NCI-H2227 (cell line): ENCODE measurements around the gene C5orf63.
A peak's percentile ranks its signal among the peaks of the same experiment; 100 is the strongest.
"Not testable (repeated sequence)": the region's sequence is repeated elsewhere in the genome, so short reads cannot be mapped to it uniquely, and the experiment has no call there.

ENCODE experiments used
- DNase-seq: peaks from one replicate; lab custom pipeline; 2025; ENCODE audit not compliant: unreplicated experiment; lab: John Stamatoyannopoulos, UW

C5orf63 gene

GRCh38 chr5:127076315-127077129 lies 3.2 kb upstream of the C5orf63 start:
- DNase-seq, result peak; percentile 15

DNA sequence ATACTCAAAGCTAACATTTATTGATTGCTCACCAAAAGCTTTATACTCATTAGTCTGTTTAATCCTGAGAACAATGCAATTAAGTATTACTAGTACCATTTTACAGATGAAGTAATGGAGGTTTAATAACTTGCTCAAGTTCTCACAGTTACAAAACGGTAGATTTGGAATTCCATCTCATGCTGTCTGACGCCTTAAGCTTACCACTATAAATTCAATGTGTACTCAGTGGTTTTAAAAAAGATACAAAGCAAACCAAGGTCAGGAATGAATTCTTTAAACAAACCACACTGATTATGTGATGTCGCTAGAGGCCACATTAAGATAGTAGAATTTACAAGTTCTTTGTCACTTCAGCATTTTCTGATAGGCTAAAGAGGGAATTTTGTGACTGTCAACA lies 1.2 kb upstream of the C5orf63 start:
- no peak for DNase-seq

- no peak for DNase-seq
Measured at GRCh38 chr5:127070243-127070642, 3.1 kb downstream of the C5orf63 start.

DNA sequence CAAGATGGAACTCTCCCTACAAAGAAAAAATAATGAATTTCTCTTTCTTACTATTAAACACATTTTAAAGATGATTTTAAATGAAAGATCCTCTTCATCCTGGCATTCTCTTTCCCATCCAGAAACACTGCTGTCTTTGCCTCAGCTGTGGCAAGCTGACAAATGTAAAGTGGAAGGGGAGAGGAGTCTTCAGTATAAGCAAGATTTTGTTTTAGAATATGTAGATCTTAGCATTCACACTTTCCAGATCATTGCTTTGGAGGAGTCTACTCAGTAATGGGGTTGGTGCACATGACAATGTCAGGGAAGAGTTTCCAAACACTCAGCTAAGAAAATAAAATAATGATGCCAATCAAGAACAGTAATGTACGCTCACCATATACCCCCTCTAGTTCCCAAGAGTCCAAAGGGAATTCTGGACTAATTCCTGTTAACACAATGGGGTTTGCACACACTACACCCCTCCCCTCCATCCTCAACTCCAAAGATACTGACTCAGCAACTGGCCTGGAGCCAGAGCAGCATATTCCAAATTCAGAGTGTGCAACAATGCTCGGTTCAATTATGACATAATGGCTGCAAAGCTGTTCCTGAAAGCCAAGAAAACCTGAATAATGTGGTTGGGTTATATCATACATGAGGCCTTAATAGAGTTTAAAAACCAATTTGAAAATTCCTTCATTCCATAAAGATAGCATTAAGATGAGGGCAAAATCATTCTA lies 4.6 kb downstream of the C5orf63 start:
- DNase-seq, result no peak

DNA sequence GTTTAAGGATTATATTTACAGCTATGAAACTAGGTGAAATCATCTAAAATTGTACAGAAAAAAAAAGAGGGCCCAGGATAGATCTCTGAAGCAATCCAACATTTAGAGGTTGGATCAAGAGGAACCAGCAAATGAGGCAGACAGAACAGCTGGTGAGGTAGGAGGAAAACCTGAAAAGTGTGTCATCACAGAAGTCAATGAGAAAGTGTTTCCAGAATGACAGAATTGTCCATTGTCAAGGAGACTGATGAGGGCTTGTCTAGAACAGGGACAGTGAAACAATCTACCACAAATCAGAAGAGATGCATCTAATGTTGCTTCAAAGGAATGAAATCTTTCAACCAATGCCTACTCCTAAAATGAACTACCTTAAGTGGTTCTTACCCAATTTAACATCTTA lies 6.6 kb downstream of the C5orf63 start:
- no peak for DNase-seq

DNA sequence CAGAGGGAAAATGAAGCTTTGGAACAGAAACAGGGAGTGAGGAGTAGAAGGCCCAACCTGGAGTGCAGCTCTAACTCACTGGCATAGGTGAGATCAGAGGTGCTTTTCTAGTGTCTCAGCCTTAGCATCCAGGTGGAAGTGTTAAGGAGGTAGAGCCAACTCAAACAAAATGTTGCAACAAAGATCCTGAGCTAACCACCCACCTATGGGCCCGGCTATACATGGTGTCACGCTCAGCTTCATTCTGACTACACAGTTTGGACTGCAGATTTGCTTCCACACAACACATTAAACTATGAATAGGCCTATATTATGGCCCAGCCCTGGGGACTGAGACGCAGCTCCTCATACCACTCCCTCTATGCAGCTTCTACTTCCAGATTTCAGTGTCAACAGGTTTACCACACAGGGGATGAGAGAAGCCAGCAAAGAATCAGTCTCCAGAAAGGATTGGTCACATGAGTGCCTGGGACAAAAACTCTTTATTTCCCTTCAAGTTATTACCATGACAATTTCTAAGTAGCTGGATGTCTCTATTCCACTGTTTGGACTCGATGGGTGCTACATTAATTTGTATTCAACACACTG lies 9.0 kb downstream of the C5orf63 start:
- DNase-seq, result no peak

DNA sequence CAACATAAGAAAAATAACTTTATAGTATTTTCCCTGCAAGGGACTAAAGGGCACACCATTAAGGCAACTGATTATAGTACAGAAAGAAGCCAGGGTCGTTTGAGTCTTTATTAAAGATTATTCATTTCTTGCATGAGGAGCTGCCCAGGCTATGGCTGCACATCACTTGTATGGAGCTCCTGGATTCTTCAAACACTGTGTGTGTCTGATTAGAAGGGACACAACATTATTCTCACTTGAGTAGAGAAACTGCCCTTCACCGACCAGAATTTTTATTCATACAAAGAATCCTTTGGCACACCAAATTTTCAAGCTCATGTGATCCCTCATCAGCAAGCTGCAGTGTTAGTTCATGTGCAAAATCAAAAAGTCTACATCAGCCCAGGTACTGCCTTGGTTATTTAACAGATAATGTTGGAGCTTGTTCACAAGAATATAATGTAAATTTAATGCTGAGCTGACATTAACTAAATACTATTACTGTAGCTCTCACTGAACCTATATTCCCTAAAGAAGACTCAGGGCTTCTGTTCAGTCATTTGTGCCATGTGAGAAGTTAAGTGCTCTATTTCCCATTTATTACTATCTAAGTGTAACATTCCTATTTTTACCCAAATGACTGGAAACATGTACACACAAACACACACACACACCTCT lies 9.9 kb downstream of the C5orf63 start:
- no peak for DNase-seq

- no peak for DNase-seq
Measured at GRCh38 chr5:127061956-127062355, 11.3 kb downstream of the C5orf63 start.

DNA sequence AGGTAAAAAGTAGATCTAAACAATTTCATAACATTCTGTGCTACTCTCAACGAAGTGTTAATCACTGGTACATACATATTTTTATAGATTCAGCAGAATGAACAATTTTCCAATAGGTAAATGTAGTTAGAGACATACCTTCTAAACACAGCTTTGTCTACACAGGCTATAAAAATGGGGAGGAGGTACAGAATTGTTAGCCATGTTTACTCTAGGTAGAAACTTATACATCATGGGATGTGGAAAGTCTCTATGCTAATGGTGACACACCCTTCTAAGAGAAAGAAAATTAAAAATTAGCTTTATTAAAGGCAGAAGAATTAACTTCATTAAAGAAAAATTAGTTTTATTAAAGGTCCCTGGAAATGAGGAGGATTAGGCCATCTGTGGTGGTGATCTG lies 11.8 kb downstream of the C5orf63 start:
- no peak for DNase-seq

DNA sequence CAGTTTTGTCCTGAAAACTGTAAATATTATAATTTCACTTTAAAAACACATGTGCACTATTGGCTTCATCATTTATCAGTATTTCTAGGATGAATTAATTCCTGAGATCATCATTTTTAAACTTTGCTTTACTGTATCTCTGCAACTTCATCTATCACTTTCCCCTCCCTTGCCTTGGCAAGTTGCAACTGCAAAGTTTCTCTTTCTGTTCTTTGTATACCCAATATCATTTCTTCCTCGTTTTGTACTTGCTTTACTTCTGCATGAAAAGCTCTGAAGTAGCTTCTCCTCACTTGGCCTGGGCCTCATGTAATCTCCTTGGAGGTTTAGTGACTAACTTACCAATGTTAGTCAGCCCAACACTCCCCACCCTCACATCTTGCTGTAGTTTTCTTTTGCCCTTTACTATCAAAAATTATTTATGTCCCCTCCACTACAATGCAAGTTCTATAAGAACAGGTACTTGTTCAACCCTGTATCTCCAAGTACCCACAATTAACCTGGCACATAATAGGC lies 12.8 kb downstream of the C5orf63 start:
- no peak for DNase-seq

GRCh38 chr5:127056896-127057295 lies 16.4 kb downstream of the C5orf63 start:
- no peak for DNase-seq

DNA sequence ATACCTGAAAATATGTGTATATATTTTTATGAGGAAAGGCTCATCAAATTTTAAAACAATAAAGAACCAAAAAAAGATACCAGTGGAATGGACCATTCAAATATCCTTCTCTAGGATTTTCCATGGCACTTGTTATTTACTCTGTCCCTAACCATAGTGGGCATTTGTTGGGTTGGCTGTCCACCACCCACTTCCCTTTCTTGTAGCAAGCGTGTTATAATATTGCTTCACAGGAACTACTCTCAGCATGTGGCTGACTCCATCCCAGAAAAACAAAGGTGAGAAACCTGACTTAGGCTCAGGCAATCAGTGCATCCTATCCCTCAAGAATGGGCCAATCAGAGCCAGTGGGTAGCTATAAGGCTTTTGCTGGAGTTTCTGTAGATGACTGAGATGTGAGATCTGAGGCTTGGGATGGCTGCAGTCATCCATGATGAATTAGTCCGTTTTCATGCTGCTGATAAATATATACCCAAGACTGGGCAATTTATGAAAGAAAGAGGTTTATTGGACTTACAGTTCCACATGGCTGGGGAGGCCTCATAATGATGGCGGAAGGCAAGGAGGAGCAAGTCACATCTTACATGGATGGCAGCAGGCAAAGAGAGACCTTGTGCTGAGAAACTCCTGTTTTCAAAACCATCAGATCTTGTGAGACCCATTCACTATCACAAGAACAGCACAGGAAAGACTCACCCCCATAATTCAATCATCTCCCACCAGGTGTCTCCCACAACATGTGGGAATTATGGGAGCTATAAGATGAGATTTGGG lies 17.2 kb downstream of the C5orf63 start:
- DNase-seq, result no peak

GRCh38 chr5:127053551-127053950 lies 19.8 kb downstream of the C5orf63 start:
- DNase-seq, result not testable (repeated sequence)

GRCh38 chr5:127053049-127053448 lies 20.3 kb downstream of the C5orf63 start:
- DNase-seq, result no peak

GRCh38 chr5:127051591-127051990 lies 21.7 kb downstream of the C5orf63 start:
- DNase-seq, result no peak

DNA sequence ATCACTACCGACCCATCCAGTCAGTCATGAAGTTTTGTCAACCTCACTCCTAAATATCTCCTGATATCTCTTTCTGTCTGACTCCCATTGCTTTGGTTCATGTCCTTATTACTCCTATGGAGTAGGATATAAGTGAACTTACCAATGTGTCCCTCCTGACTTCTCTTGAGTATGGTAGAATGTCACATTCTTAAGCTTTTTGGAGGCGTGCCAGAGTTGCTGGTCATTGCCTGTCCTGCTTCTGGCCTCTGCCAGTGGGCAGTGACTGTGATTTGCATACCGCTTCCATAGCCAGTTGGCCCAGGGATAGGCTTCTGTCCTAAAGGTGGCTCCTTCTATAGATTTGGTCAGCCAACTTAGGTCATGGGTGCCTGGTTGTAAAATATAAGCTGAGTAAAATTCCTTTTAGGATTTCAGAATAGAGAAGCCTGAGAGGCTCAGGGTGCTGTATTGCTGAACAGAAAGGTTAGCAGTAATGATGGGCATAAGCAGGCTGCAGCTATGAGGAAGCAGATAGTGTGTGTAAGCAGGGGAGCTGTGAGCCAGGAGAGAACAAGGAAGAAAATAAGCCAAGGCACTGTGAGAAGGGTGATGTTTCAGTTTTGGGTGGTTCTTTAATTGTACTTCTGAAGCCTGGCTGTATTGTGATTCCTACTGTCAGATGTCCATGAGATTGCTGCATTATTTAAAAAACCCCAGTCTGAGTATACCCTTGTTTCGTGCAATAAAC lies 26.8 kb downstream of the C5orf63 start:
- DNase-seq, result no peak

GRCh38 chr5:127042593-127042992 lies 30.7 kb downstream of the C5orf63 start:
- DNase-seq, result no peak

DNA sequence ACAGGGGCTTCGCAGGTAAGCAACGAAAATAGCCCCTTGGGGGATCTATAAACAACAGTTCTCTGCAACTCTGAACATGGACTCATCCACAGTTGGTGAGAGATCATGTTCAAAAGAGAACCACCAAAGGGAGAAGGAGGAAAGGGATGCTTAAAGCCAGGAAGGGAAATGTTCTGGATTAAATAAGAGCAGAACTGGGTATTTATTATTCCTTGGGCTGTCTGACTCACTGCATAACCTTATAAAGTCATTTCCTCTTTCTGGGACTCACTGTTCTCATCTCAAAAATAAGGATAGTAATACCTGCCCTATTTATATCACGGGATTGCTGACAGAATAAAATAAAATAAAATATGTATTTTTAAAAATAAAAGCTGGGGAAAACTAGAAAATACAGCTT lies 31.7 kb downstream of the C5orf63 start:
- no peak for DNase-seq

GRCh38 chr5:127040796-127041520 lies 32.3 kb downstream of the C5orf63 start:
- peak; percentile 20 for DNase-seq
